Measurements from ENCODE around the gene RASGRP4.
"Not testable (repeated sequence)": the region's sequence is repeated elsewhere in the genome, so short reads cannot be mapped to it uniquely, and the experiment has no call there.

RASGRP4 gene

GRCh38 chr19:38425810-38426466 is at the start of gene RASGRP4:
RASGRP4 (minus strand) TSS chr19:38426219; CDS start chr19:38426091, 128 bp downstream.
- Mint-ChIP-seq H3K27me3 (peaks cover 21% of the 10 kb centered on the region), H3K4me1 (peaks cover 10% of the 10 kb centered on the region), H3K27ac (ENCODE audit: low read depth) (no peak within 1 kb of the TSS), H3K36me3 (ENCODE audit: insufficient read depth) (no peaks in the 10 kb centered on the region), H3K9me3 (no peaks in the 10 kb centered on the region), H3K4me3 (peak within 1 kb of the TSS; percentile 36)
- ATAC-seq (replicated peaks; ENCODE audit: extremely low read depth, poor library complexity, severe bottlenecking) (no peak), DNase-seq (ENCODE audit: low spot score in 2 of 2) (no peak)

- Mint-ChIP-seq H3K4me3 (no peak overlapping the region), H3K9me3 (no peaks in the 10 kb centered on the region), H3K27ac (ENCODE audit: low read depth) (no peak overlapping the region), H3K27me3 (peaks cover 23% of the 10 kb centered on the region), H3K36me3 (ENCODE audit: insufficient read depth) (peaks cover 3% of the 10 kb centered on the region), H3K4me1 (no peaks in the 10 kb centered on the region)
- no peak for ATAC-seq (replicated peaks; ENCODE audit: extremely low read depth, poor library complexity, severe bottlenecking)
- DNase-seq (ENCODE audit: low spot score in 2 of 2) = no peak
Measured at GRCh38 chr19:38475176-38475575, 49.2 kb upstream of the RASGRP4 start.

GRCh38 chr19:38473201-38473600 is 47.2 kb upstream of the RASGRP4 start:
- Mint-ChIP-seq H3K27me3 (peaks cover 21% of the 10 kb centered on the region), H3K4me3 (no peak overlapping the region)

GRCh38 chr19:38472725-38473124 is 46.7 kb upstream of the RASGRP4 start:
- H3K27ac Mint-ChIP-seq (ENCODE audit: low read depth); H3K36me3 Mint-ChIP-seq (ENCODE audit: insufficient read depth); DNase-seq (ENCODE audit: low spot score in 2 of 2); H3K4me3 Mint-ChIP-seq; H3K9me3 Mint-ChIP-seq; ATAC-seq (replicated peaks; ENCODE audit: extremely low read depth, poor library complexity, severe bottlenecking); H3K4me1 Mint-ChIP-seq: not testable (repeated sequence)
- H3K27me3 Mint-ChIP-seq = peaks cover 16% of the 10 kb centered on the region

More at GRCh38 chr19:38473201-38473600, 47.2 kb upstream of the RASGRP4 start:
- Mint-ChIP-seq H3K4me1 (no peaks in the 10 kb centered on the region), H3K27ac (ENCODE audit: low read depth) (no peak overlapping the region), H3K9me3 (no peaks in the 10 kb centered on the region), H3K36me3 (ENCODE audit: insufficient read depth) (peaks cover 3% of the 10 kb centered on the region)
- no peak for DNase-seq (ENCODE audit: low spot score in 2 of 2)
- no peak for ATAC-seq (replicated peaks; ENCODE audit: extremely low read depth, poor library complexity, severe bottlenecking)

- peaks cover 13% of the 10 kb centered on the region for H3K27me3 Mint-ChIP-seq
- H3K4me3 Mint-ChIP-seq = no peak overlapping the region
- no peak overlapping the region for H3K27ac Mint-ChIP-seq (ENCODE audit: low read depth)
- H3K9me3 Mint-ChIP-seq = no peaks in the 10 kb centered on the region
- no peak for ATAC-seq (replicated peaks; ENCODE audit: extremely low read depth, poor library complexity, severe bottlenecking)
- peaks cover 3% of the 10 kb centered on the region for H3K36me3 Mint-ChIP-seq (ENCODE audit: insufficient read depth)
- DNase-seq (ENCODE audit: low spot score in 2 of 2) = no peak
- H3K4me1 Mint-ChIP-seq = no peaks in the 10 kb centered on the region
Measured at GRCh38 chr19:38470788-38471480, 44.9 kb upstream of the RASGRP4 start.

- no peaks in the 10 kb centered on the region for H3K9me3 Mint-ChIP-seq
- H3K27me3 Mint-ChIP-seq = peaks cover 23% of the 10 kb centered on the region
- H3K4me1 Mint-ChIP-seq = no peaks in the 10 kb centered on the region
- no peak overlapping the region for H3K4me3 Mint-ChIP-seq
- no peak for DNase-seq (ENCODE audit: low spot score in 2 of 2)
- no peak overlapping the region for H3K27ac Mint-ChIP-seq (ENCODE audit: low read depth)
- ATAC-seq (replicated peaks; ENCODE audit: extremely low read depth, poor library complexity, severe bottlenecking) = no peak
- H3K36me3 Mint-ChIP-seq (ENCODE audit: insufficient read depth) = peaks cover 3% of the 10 kb centered on the region
Measured at GRCh38 chr19:38469151-38469550, 43.1 kb upstream of the RASGRP4 start.

GRCh38 chr19:38467541-38468525 is 41.8 kb upstream of the RASGRP4 start:
- H3K4me1 Mint-ChIP-seq = no peaks in the 10 kb centered on the region
- H3K9me3 Mint-ChIP-seq = no peaks in the 10 kb centered on the region
- no peak for DNase-seq (ENCODE audit: low spot score in 2 of 2)
- H3K4me3 Mint-ChIP-seq = no peak overlapping the region
- H3K27me3 Mint-ChIP-seq = peaks cover 26% of the 10 kb centered on the region
- H3K36me3 Mint-ChIP-seq (ENCODE audit: insufficient read depth) = no peaks in the 10 kb centered on the region
- no peak overlapping the region for H3K27ac Mint-ChIP-seq (ENCODE audit: low read depth)
- no peak for ATAC-seq (replicated peaks; ENCODE audit: extremely low read depth, poor library complexity, severe bottlenecking)

- peaks cover 30% of the 10 kb centered on the region for H3K27me3 Mint-ChIP-seq
- DNase-seq (ENCODE audit: low spot score in 2 of 2) = no peak
- H3K36me3 Mint-ChIP-seq (ENCODE audit: insufficient read depth) = no peaks in the 10 kb centered on the region
- H3K9me3 Mint-ChIP-seq = no peaks in the 10 kb centered on the region
- no peak for ATAC-seq (replicated peaks; ENCODE audit: extremely low read depth, poor library complexity, severe bottlenecking)
- no peaks in the 10 kb centered on the region for H3K4me1 Mint-ChIP-seq
- H3K4me3 Mint-ChIP-seq = no peak overlapping the region
- no peak overlapping the region for H3K27ac Mint-ChIP-seq (ENCODE audit: low read depth)
Measured at GRCh38 chr19:38466050-38466449, 40.0 kb upstream of the RASGRP4 start.

GRCh38 chr19:38464421-38465082 is 38.5 kb upstream of the RASGRP4 start:
- Mint-ChIP-seq H3K36me3 (ENCODE audit: insufficient read depth) (no peaks in the 10 kb centered on the region), H3K27ac (ENCODE audit: low read depth) (no peak overlapping the region), H3K4me1 (no peaks in the 10 kb centered on the region), H3K4me3 (no peak overlapping the region), H3K9me3 (no peaks in the 10 kb centered on the region), H3K27me3 (peaks cover 34% of the 10 kb centered on the region)
- ATAC-seq (replicated peaks; ENCODE audit: extremely low read depth, poor library complexity, severe bottlenecking) (no peak), DNase-seq (ENCODE audit: low spot score in 2 of 2) (no peak)

GRCh38 chr19:38463365-38463764 is 37.3 kb upstream of the RASGRP4 start:
- H3K9me3 Mint-ChIP-seq = no peaks in the 10 kb centered on the region
- no peak for ATAC-seq (replicated peaks; ENCODE audit: extremely low read depth, poor library complexity, severe bottlenecking)
- no peak for DNase-seq (ENCODE audit: low spot score in 2 of 2)
- peaks cover 40% of the 10 kb centered on the region for H3K27me3 Mint-ChIP-seq
- H3K27ac Mint-ChIP-seq (ENCODE audit: low read depth) = no peak overlapping the region
- no peaks in the 10 kb centered on the region for H3K4me1 Mint-ChIP-seq
- H3K4me3 Mint-ChIP-seq = no peak overlapping the region
- H3K36me3 Mint-ChIP-seq (ENCODE audit: insufficient read depth) = no peaks in the 10 kb centered on the region

GRCh38 chr19:38458991-38459390 is 33.0 kb upstream of the RASGRP4 start:
- Mint-ChIP-seq H3K4me3 (no peak overlapping the region), H3K27me3 (peaks cover 28% of the 10 kb centered on the region), H3K36me3 (ENCODE audit: insufficient read depth) (no peaks in the 10 kb centered on the region), H3K4me1 (no peaks in the 10 kb centered on the region), H3K9me3 (no peaks in the 10 kb centered on the region), H3K27ac (ENCODE audit: low read depth) (no peak overlapping the region)
- ATAC-seq (replicated peaks; ENCODE audit: extremely low read depth, poor library complexity, severe bottlenecking) (no peak), DNase-seq (ENCODE audit: low spot score in 2 of 2) (no peak)

All from central memory CD8-positive, alpha-beta T cell (primary cell).